Stimulated activated CD8-positive, alpha-beta memory T cell treated with anti-CD3 and anti-CD28 coated beads, Interleukin-15, amount 100 ng/mL, for 4 hours (primary cell): ENCODE results near the gene ZSWIM1.

Source experiments
- DNase-seq, 2 donors: peaks; one replicate each; pipeline ENCODE4 v3.0.0-alpha.2; 2020; ENCODE audit warnings: low read depth in 2 of 2

The ZSWIM1 gene

GRCh38 chr20:45880988-45881788 lies at the start of gene ZSWIM1:
Gene ZSWIM1, plus strand, starts transcription at chr20:45881227. Its CDS starts 1,366 bp downstream, at chr20:45882593.
- peak; percentile 89 to 98 for DNase-seq

DNA sequence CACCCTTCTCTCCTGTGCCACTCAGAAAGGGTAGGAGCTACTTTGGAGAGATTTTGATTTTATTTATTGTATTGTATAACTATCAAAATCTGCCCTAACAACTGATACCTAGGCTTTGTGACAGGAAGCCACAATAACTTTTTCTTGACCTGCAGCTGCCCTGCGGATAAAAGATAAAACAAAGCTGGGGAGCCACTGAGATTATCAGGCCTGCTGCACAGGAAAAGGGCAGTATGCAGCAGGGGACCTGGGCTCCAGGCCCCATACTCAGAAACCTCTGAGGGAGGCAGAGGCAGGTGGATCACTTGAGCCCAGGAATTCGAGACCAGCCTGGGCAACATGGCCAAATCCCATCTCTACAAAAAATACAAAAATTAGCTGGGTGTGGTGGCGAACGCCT lies 48.4 kb upstream of the ZSWIM1 start:
- no peak for DNase-seq

DNA sequence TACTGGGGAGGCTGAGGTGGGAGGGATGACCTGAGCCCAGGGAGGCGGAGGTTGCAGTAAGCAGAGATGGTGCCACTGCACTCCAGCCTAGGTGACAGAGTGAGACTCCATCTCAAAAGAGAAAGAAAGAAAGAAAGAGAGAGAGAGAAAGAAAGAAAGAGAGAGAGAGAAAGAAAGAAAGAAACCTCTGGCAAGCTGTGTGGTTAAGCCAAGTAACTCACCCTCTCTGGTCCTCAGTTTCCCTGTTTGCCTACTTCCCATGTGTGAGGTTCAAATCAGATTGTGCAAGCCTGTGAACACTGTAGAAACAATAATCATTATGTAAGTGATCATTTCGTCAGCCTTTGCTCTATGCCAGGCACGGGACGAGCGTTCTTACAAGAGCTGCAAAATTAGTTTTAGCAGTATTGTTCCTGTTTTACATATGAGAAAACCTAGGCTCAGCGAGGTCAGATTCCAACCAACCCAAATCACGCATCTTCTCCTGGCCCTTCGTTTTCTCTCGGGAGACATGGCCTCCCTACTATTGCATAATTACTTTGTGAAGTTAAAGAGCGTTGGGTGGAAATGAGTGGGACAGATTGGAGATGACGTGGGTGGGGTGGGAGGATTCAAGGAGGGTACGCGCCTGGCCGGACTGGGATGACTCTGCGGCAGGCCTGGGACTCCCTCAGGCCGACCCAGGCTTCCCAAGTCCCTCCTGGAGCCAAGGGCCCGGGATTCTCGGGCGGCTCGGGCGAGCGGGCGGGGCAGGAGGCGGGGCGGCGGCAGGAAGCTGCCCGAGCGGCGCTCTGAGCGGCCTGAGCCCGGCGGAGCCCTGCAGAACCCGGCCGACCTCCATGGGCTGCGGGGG lies 47.8 kb upstream of the ZSWIM1 start, which contains the start of gene SNX21:
TSS of gene SNX21 (plus strand) at position 770 of the 853 bp plus-strand sequence. CDS start 121 bp downstream, outside the sequence.
- DNase-seq: no peak

DNA sequence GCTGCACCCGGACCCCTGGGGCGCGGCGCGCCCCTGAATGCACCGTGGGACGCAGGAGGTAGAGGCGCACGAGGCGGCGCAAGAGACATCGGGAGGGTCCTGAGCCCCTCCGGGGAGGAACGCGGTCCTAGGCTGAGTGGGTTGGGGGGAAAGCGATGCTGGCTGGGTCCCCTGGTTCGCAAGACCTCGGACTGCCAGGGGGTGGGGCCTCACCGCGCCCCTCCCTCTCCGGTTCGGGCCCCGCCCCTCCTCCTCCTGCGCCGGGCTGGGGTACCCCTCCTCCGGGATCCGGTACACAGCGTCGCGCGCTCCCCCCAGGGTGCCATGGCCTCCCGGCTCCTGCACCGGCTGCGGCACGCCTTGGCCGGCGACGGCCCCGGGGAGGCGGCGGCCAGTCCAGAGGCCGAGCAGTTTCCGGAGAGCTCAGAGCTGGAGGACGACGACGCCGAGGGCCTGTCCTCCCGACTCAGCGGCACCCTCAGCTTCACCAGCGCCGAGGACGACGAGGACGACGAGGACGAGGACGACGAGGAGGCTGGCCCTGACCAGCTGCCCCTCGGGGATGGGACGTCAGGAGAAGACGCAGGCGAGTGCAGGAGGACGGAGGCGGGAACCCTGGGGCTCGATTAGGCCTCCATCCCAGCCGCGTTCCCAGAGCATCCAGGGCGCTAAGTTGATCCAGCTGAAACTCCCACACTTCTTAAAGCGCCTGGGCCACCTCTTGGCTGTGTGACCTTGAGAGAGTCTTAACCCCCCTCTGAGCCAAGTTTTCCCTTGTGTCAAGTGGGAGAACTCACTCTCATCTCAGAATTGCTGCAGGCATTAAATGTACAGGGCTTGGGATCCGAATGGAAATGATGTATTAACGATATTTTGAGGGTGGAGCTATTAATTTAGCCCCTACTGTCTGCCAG lies 46.9 kb upstream of the ZSWIM1 start:
- no peak for DNase-seq

DNA sequence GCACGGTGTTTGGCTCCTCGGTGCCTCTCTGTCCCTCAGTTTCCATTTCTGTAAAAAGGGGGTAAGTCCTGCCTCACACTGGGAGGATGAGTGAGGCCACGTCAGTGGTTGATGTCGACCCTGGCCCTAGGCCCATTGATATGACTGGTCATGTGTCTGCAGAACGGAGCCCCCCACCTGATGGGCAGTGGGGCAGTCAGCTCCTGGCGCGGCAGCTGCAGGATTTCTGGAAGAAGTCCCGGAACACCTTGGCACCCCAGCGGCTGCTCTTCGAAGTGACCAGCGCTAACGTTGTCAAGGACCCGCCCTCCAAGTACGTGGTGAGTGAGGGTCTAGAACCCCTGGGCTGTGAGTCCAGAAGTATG lies 46.2 kb upstream of the ZSWIM1 start:
- no peak for DNase-seq

- no peak for DNase-seq
Measured at GRCh38 chr20:45835329-45835765, 45.7 kb upstream of the ZSWIM1 start.

DNA sequence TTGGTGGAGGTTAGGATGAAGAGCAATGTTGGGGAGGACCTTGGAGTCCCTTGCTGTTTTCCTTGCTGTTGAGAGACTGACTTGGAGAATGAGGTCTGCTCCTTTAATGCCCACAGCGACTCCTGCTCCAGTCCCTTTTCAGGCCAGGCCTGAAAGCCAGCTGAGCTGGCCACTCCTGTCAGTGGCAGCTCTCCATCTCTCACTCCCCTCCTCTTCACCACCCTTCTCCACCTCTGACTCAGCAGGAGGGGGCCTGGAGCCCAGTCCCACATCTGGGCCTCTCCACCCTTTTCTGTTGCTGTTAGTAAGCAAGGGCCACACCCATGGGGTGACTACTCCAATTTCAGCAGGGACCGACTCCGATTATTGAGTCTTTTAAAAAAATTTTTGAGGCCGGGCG lies 45.2 kb upstream of the ZSWIM1 start:
- DNase-seq: no peak

GRCh38 chr20:45836841-45837240 lies 44.2 kb upstream of the ZSWIM1 start:
- DNase-seq: no peak

GRCh38 chr20:45840700-45841198 lies 40.3 kb upstream of the ZSWIM1 start:
- DNase-seq: no peak

DNA sequence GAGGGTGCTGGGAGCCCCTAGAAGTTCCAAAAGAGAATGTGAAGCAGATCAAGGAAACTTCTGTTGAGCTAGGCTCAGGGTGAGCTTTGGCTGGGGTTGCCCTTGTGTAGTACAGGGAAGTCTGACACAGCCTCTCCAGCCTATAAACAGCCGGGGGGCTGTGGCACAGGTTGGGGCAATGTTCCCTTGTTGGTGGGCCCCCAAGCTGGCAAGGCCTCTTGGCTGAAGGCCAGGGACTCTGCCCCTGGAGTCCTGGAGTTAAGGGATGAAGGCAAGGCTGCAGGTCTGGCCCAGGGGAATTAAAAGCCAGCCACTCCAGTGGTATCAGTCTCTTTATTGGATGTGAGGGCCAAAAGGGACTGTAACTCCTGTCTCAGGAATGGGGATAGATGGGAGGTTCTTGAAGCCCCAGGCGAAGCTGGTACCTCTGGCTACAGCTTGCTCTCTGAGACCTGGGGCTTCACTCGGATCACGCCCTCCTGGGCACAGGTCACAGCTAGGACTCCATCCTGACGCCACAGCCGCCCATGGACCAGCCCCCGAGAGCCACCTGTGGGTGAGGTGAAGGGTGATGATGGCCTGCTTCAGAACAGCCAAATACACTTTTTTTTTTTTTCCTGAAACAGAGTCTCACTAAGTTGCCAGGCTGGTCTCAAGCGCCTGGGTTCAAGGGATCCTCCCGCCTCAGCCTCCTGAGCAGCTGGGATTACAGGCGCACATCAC lies 39.5 kb upstream of the ZSWIM1 start:
- DNase-seq: no peak

DNA sequence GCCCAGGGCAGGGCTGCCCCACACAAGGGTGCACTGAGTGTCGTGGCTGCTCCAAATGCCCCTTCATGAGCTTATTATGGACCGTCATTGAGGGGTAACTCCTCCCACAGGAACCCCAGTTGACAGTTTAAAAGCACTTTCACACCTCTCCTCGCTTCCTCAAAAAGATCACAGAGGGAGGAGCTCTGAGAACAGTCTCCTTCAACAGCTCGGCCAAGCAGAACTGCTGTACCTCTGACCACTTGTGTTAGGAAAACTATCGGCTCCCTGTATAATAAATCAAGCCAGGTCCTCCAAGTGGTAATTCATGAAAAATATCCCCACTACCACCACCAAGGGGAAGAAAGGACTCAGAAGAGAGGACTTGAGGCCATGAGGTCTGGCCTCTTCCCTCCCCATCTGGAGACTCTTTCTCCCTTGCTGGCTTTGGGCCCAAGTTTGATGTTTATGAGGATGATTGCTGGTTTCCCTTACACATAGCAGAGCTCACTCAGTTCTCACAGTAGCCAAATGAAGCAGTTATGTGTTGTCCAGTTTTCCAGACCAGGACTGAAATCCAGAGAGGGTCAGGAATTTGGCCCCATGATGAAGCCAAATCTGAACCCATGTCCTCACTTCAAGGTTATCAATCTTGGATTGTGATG lies 38.7 kb upstream of the ZSWIM1 start:
- DNase-seq: no peak

DNA sequence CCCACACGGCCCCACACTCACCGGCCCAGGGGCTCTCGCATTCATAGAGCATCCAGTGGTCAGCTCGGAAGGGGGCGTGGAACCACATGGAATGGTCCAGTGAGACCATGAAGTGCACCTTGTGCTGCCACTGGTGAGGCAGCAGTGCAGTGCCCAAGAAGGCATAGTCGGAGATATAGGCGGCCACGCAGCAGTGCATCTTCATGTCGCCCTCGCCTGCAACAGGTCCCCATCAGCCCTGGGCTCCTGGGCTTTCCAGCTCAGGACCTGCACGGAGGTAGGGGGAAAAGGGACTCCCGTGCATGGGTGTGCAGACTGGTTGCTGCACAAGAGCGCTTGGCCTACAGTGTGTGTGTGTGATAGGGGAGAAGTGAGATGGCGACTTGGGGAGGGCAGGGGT lies 37.5 kb upstream of the ZSWIM1 start:
- no peak for DNase-seq

DNA sequence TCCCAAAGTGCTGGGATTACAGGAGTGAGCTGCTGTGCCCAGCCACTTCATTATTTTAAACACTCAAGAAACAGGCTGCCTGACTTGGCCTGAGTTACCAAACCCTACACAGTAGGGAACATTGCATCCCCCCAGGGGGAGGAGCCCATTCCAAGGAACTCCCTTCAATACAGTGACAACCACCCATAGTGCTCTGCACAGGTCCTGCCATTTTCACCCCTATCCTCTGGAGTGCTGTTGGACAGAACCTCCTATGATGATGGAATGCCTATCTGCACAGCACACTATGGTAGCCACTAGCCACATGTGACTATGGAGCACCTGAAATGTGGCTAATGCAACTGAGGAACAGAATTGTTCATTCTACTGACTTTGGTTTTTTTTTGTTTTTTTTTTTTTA lies 35.6 kb upstream of the ZSWIM1 start:
- DNase-seq: no peak

- no peak for DNase-seq
Measured at GRCh38 chr20:45848421-45848820, 32.6 kb upstream of the ZSWIM1 start.

GRCh38 chr20:45848969-45849582 lies 32.0 kb upstream of the ZSWIM1 start:
- DNase-seq: no peak

- DNase-seq: no peak
Measured at GRCh38 chr20:45850238-45850637, 30.8 kb upstream of the ZSWIM1 start.

- DNase-seq: no peak
Measured at GRCh38 chr20:45850926-45851325, 30.1 kb upstream of the ZSWIM1 start.

DNA sequence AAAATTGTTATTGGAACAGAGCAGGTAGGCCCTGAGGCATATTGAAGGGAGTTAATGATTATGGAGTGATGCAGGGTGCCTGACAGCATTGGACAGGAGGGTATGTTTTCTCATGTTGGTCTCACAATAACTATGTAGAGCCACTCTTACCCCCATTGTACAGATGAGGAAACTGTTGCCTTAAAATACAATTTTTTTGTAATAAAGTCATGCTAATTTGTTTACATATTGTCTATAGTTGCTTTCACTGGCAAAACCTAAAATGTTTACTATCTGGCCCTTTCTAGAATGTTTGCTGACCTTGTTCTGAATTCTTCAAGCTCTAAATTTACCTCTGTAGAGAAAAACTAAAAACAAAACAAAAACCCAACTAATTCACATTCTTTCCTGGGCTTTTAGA lies 29.5 kb upstream of the ZSWIM1 start:
- DNase-seq: no peak

- no peak for DNase-seq
Measured at GRCh38 chr20:45852326-45852725, 28.7 kb upstream of the ZSWIM1 start.

DNA sequence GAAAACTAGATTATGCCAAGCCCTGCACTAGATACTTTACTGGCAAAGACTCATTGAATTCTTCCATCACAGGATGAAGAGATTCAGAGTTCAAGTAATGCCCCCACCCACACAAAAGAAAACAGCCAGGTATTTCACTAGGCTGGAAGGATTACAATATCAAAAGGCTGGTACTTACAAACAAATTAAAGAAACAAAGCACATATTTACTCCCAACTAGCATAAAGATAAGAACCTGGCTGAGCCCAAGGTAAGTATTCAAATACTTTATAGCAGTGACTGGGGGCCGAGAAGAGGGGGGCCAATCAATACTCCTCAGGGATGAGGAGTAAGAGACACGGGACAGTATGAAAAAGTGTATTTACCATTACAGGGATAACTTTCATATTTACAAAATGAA lies 27.5 kb upstream of the ZSWIM1 start:
- DNase-seq: no peak
